HEK293 (cell line): ENCODE measurements around the gene SLC13A3.

Experiments used
- CTCF ChIA-PET: fragments of 350-600 bp; formaldehyde crosslinking; extraction: SDS; loops from one replicate; lab custom pipeline; 2021; ENCODE audit warnings: antibody characterized with exemption; lab: Yijun Ruan, JAX
- POLR2A ChIA-PET: fragments of 300-600 bp; formaldehyde crosslinking; extraction: SDS; loops from one replicate; lab custom pipeline; 2020; ENCODE audit warnings: antibody characterized with exemption, inconsistent platforms; lab: Yijun Ruan, JAX
- H3K27ac ChIP-seq: fragments of 200-500 bp; sonication (Bioruptor generic); 2 replicates; pipeline ENCODE4 v1.5.1; 2014; ENCODE audit warnings: low read depth, low read length, control low read depth, inconsistent platforms; ENCODE audit errors: extremely low read depth
- H3K36me3 ChIP-seq, 2 experiments: fragments of 200-500 bp in 1 of 2; sonication (Bioruptor generic) in 1 of 2; 1 replicate in 1 of 2; 2 replicates in 1 of 2; pipeline ENCODE4 v1.5.1; 2014 to 2017; ENCODE audit warnings: inconsistent platforms in 2 of 2, low read length in 2 of 2; ENCODE audit not compliant: control insufficient read depth in 2 of 2, insufficient read depth in 1 of 2
- H3K4me1 ChIP-seq: fragments of 200-500 bp; sonication (Bioruptor generic); 2 replicates; pipeline ENCODE4 v1.5.1; 2014; ENCODE audit warnings: mild to moderate bottlenecking, low read length, inconsistent platforms; ENCODE audit not compliant: control insufficient read depth, insufficient read depth
- H3K4me3 ChIP-seq: 2 replicates; pipeline ENCODE4 v1.5.1; 2011; ENCODE audit warnings: low read depth, mild to moderate bottlenecking, control low read depth, low read length, moderate library complexity
- H3K9me3 ChIP-seq: fragments of 200-500 bp; sonication (Bioruptor generic); 2 replicates; pipeline ENCODE4 v1.5.1; 2014; ENCODE audit warnings: low read depth, low read length, inconsistent platforms; ENCODE audit not compliant: control insufficient read depth, insufficient read depth
- ATF2 ChIP-seq: fragments of 450-650 bp; formaldehyde crosslinking; IDR thresholded peaks from 2 replicates; pipeline ENCODE4 v1.5.1; 2016; ENCODE audit warnings: missing biosample characterization, missing genetic modification characterization, low read depth
- CTCF ChIP-seq: fragments of 450-650 bp; formaldehyde crosslinking; IDR thresholded peaks from 2 replicates; pipeline ENCODE4 v1.5.1; 2016; ENCODE audit warnings: missing biosample characterization, missing genetic modification characterization
- ELK4 ChIP-seq: IDR thresholded peaks from 2 replicates; pipeline ENCODE4 v1.6.1; 2011; ENCODE audit warnings: mild to moderate bottlenecking, low read depth, low read length, borderline replicate concordance
- TRIM28 ChIP-seq: IDR thresholded peaks from 2 replicates; pipeline ENCODE4 v1.6.1; 2011; ENCODE audit warnings: low read length, control low read depth, borderline replicate concordance
- ZNF132 ChIP-seq: fragments of 450-650 bp; formaldehyde crosslinking; IDR thresholded peaks from 2 replicates; pipeline ENCODE4 v1.5.1; 2017; ENCODE audit warnings: missing biosample characterization, missing genetic modification characterization, borderline replicate concordance
- ZNF16 ChIP-seq: fragments of 450-650 bp; formaldehyde crosslinking; IDR thresholded peaks from 2 replicates; pipeline ENCODE4 v1.5.1; 2016; ENCODE audit warnings: low read depth, missing biosample characterization, missing genetic modification characterization
- ZNF350 ChIP-seq: fragments of 450-650 bp; formaldehyde crosslinking; IDR thresholded peaks from 2 replicates; pipeline ENCODE4 v1.5.0; 2017; ENCODE audit warnings: missing biosample characterization, mild to moderate bottlenecking, missing genetic modification characterization
- ZNF354C ChIP-seq: fragments of 450-650 bp; formaldehyde crosslinking; IDR thresholded peaks from 2 replicates; pipeline ENCODE4 v1.5.1; 2016; ENCODE audit warnings: missing biosample characterization, missing genetic modification characterization, low read depth, borderline replicate concordance
- ZNF362 ChIP-seq: fragments of 450-650 bp; formaldehyde crosslinking; IDR thresholded peaks from 2 replicates; pipeline ENCODE4 v1.5.1; 2016; ENCODE audit warnings: missing biosample characterization, missing genetic modification characterization
- ZNF366 ChIP-seq: fragments of 450-650 bp; formaldehyde crosslinking; conservative IDR thresholded peaks from 2 replicates; pipeline ENCODE4 v1.5.1; 2016; ENCODE audit warnings: missing biosample characterization, missing genetic modification characterization
- ZNF416 ChIP-seq: fragments of 450-650 bp; formaldehyde crosslinking; IDR thresholded peaks from 2 replicates; pipeline ENCODE4 v1.5.1; 2016; ENCODE audit warnings: missing biosample characterization, missing genetic modification characterization
- ZNF518A ChIP-seq: fragments of 450-650 bp; formaldehyde crosslinking; conservative IDR thresholded peaks from 2 replicates; pipeline ENCODE4 v1.5.1; 2016; ENCODE audit warnings: low read depth, missing biosample characterization, missing genetic modification characterization
- ZNF521 ChIP-seq: fragments of 450-650 bp; formaldehyde crosslinking; IDR thresholded peaks from 2 replicates; pipeline ENCODE4 v1.5.1; 2017; ENCODE audit warnings: missing biosample characterization, mild to moderate bottlenecking, missing genetic modification characterization
- ZNF596 ChIP-seq: fragments of 450-650 bp; IDR thresholded peaks from 2 replicates; pipeline ENCODE4 v1.5.0; 2018; ENCODE audit warnings: missing biosample characterization, mild to moderate bottlenecking, missing genetic modification characterization, moderate library complexity
- ZNF747 ChIP-seq: fragments of 450-650 bp; formaldehyde crosslinking; IDR thresholded peaks from 2 replicates; pipeline ENCODE4 v1.5.1; 2016; ENCODE audit warnings: missing biosample characterization, missing genetic modification characterization
- ZNF792 ChIP-seq: fragments of 450-650 bp; formaldehyde crosslinking; IDR thresholded peaks from 2 replicates; pipeline ENCODE4 v1.5.1; 2016; ENCODE audit warnings: missing biosample characterization, missing genetic modification characterization
- ZNF830 ChIP-seq: fragments of 450-650 bp; IDR thresholded peaks from 2 replicates; pipeline ENCODE4 v1.5.0; 2018; ENCODE audit warnings: missing biosample characterization, missing genetic modification characterization, low read depth, mild to moderate bottlenecking, moderate library complexity

SLC13A3 gene

GRCh38 chr20:46543033-46543432 is 108.2 kb downstream of the SLC13A3 start:
- Histone ChIP-seq H3K4me3 (no peak overlapping the region), H3K4me1 (no peaks in the 10 kb centered on the region), H3K36me3 (no peaks in the 10 kb centered on the region)
- ChIA-PET CTCF (no interaction called here), POLR2A (no interaction called here)
- TF ChIP-seq CTCF (tag by site-specific recombination), result no peak
- TF ChIP-seq ELK4, result no peak
- TF ChIP-seq TRIM28, result no peak
- TF ChIP-seq ZNF366 (tag by site-specific recombination), result peak; percentile 85
- no peak for TF ChIP-seq ZNF362 (tag by site-specific recombination)
- no peak for TF ChIP-seq ZNF16 (tag by site-specific recombination)
- no peak for TF ChIP-seq ZNF747
- no peak for TF ChIP-seq ZNF596
- TF ChIP-seq, all 188 proteins: peak for 1
- no peaks in the 10 kb centered on the region for H3K9me3 ChIP-seq
- no peak overlapping the region for H3K27ac ChIP-seq

- no peaks in the 10 kb centered on the region for H3K9me3 ChIP-seq
- ChIA-PET CTCF (no interaction called here), POLR2A (no interaction called here)
- H3K27ac ChIP-seq, result no peak overlapping the region
- no peaks in the 10 kb centered on the region for H3K4me1 ChIP-seq
- TF ChIP-seq ZNF350 (tag by site-specific recombination) (no peak), ZNF354C (tag by site-specific recombination) (no peak), ZNF132 (no peak)
- TF ChIP-seq, all 188 proteins: peak for 0
- Histone ChIP-seq H3K36me3 (no peaks in the 10 kb centered on the region), H3K4me3 (no peak overlapping the region)
These were observed 109.9 kb downstream of the SLC13A3 start for GRCh38 chr20:46541229-46541935.

- POLR2A ChIA-PET, result no interaction called here
- no peak for TF ChIP-seq ATF2
- no peak for TF ChIP-seq ZNF521 (tag by site-specific recombination)
- no peak for TF ChIP-seq ZNF792 (tag by site-specific recombination)
- no peak for TF ChIP-seq ZNF518A (tag by site-specific recombination)
- TF ChIP-seq ZNF416 (tag by site-specific recombination), result no peak
- TF ChIP-seq ZNF830 (tag by site-specific recombination), result no peak
- TF ChIP-seq, all 188 proteins: peak for 0
- no peak overlapping the region for H3K4me3 ChIP-seq
- H3K4me1 ChIP-seq, result no peaks in the 10 kb centered on the region
- CTCF ChIA-PET, result interaction anchor here (0.6 to 1.6 kb wide), 5 partner anchors 10 to 845 kb away, joined by 3 to 4 read pairs (median 3); partner anchors contain the start of gene OCSTAMP
- H3K36me3 ChIP-seq, result no peaks in the 10 kb centered on the region
- H3K27ac ChIP-seq, result no peak overlapping the region
- H3K9me3 ChIP-seq, result no peaks in the 10 kb centered on the region
These were observed 112.1 kb downstream of the SLC13A3 start for GRCh38 chr20:46539113-46539512.
